ENCODE data around the gene JAK1.
"Not testable (repeated sequence)": the region's sequence is repeated elsewhere in the genome, so short reads cannot be mapped to it uniquely, and the experiment has no call there.

Gene JAK1

GRCh38 chr1:64933296-64934070 is 32.9 kb downstream of the JAK1 start:
- Histone ChIP-seq H3K27me3 (ENCODE audit: insufficient read depth, low read length, poor library complexity) (no peaks in the 10 kb centered on the region), H3K36me3 (ENCODE audit: control insufficient read depth, insufficient read depth, low read length) (no peaks in the 10 kb centered on the region), H3K18ac (ENCODE audit: low read length) (no peak overlapping the region), H4K5ac (ENCODE audit: low read length) (no peak overlapping the region), H2BK5ac (ENCODE audit: low read length) (no peak overlapping the region), H2BK120ac (ENCODE audit: low read depth, low read length) (no peak overlapping the region), H3K23ac (ENCODE audit: low read length) (no peak overlapping the region), H4K8ac (ENCODE audit: low read depth, low read length) (no peak overlapping the region), H3K56ac (ENCODE audit: low read length) (no peak overlapping the region), H3K4ac (ENCODE audit: low read depth, low read length) (no peak overlapping the region), H3K79me2 (ENCODE audit: control insufficient read depth, insufficient read depth, low read length) (no peaks in the 10 kb centered on the region), H3K79me1 (ENCODE audit: low read length) (peaks cover 7% of the 10 kb centered on the region), H2BK15ac (replicated peaks; ENCODE audit: low read depth) (no peak overlapping the region), H3K4me2 (ENCODE audit: low read length) (no peak overlapping the region), H3K4me3 (ENCODE audit: low read length) (no peak overlapping the region), H3K4me1 (ENCODE audit: control insufficient read depth, low read depth, low read length) (no peaks in the 10 kb centered on the region), H3K9ac (ENCODE audit: low read length) (no peak overlapping the region), H2AK5ac (ENCODE audit: low read length) (no peak overlapping the region), H3K27ac (ENCODE audit: low read depth, low read length) (no peak overlapping the region)
- WGBS (ENCODE audit: extremely low coverage, insufficient coverage, low lambda C conversion rate), result no CpG with 5 or more reads among the region's 11 CpGs
- DNase-seq, result no peak

- no peak overlapping the region for H3K18ac ChIP-seq (ENCODE audit: low read length)
- no peak for DNase-seq
- no peak overlapping the region for H4K5ac ChIP-seq (ENCODE audit: low read length)
- no peak overlapping the region for H2BK120ac ChIP-seq (ENCODE audit: low read depth, low read length)
- WGBS (ENCODE audit: extremely low coverage, insufficient coverage, low lambda C conversion rate), result no CpG with 5 or more reads among the region's 4 CpGs
- H3K9ac ChIP-seq (ENCODE audit: low read length), result no peak overlapping the region
- H2BK15ac ChIP-seq (replicated peaks; ENCODE audit: low read depth), result no peak overlapping the region
- H3K27me3 ChIP-seq (ENCODE audit: insufficient read depth, low read length, poor library complexity), result no peaks in the 10 kb centered on the region
- H2AK5ac ChIP-seq (ENCODE audit: low read length), result no peak overlapping the region
- H3K79me2 ChIP-seq (ENCODE audit: control insufficient read depth, insufficient read depth, low read length), result no peaks in the 10 kb centered on the region
- H3K27ac ChIP-seq (ENCODE audit: low read depth, low read length), result no peak overlapping the region
- no peaks in the 10 kb centered on the region for H3K36me3 ChIP-seq (ENCODE audit: control insufficient read depth, insufficient read depth, low read length)
- H4K8ac ChIP-seq (ENCODE audit: low read depth, low read length), result no peak overlapping the region
- no peak overlapping the region for H3K4me3 ChIP-seq (ENCODE audit: low read length)
- peaks cover 7% of the 10 kb centered on the region for H3K79me1 ChIP-seq (ENCODE audit: low read length)
- H3K56ac ChIP-seq (ENCODE audit: low read length), result no peak overlapping the region
- H3K4ac ChIP-seq (ENCODE audit: low read depth, low read length), result no peak overlapping the region
- H3K4me2 ChIP-seq (ENCODE audit: low read length), result no peak overlapping the region
- H3K4me1 ChIP-seq (ENCODE audit: control insufficient read depth, low read depth, low read length), result no peaks in the 10 kb centered on the region
- H3K23ac ChIP-seq (ENCODE audit: low read length), result no peak overlapping the region
- no peak overlapping the region for H2BK5ac ChIP-seq (ENCODE audit: low read length)
Observed at GRCh38 chr1:64932962-64933295, 33.4 kb downstream of the JAK1 start.

- not testable (repeated sequence) for H3K27ac ChIP-seq (ENCODE audit: low read depth, low read length); H3K18ac ChIP-seq (ENCODE audit: low read length); H3K79me2 ChIP-seq (ENCODE audit: control insufficient read depth, insufficient read depth, low read length); DNase-seq; H2BK5ac ChIP-seq (ENCODE audit: low read length); H4K8ac ChIP-seq (ENCODE audit: low read depth, low read length); H3K79me1 ChIP-seq (ENCODE audit: low read length); H3K4me1 ChIP-seq (ENCODE audit: control insufficient read depth, low read depth, low read length); H3K4ac ChIP-seq (ENCODE audit: low read depth, low read length); H2BK15ac ChIP-seq (replicated peaks; ENCODE audit: low read depth); H2BK120ac ChIP-seq (ENCODE audit: low read depth, low read length); H3K56ac ChIP-seq (ENCODE audit: low read length); H3K9ac ChIP-seq (ENCODE audit: low read length); H3K23ac ChIP-seq (ENCODE audit: low read length); H4K5ac ChIP-seq (ENCODE audit: low read length); H3K4me2 ChIP-seq (ENCODE audit: low read length); H3K27me3 ChIP-seq (ENCODE audit: insufficient read depth, low read length, poor library complexity); H3K4me3 ChIP-seq (ENCODE audit: low read length); H2AK5ac ChIP-seq (ENCODE audit: low read length); H3K36me3 ChIP-seq (ENCODE audit: control insufficient read depth, insufficient read depth, low read length)
Observed at GRCh38 chr1:64930640-64931039, 35.7 kb downstream of the JAK1 start.

GRCh38 chr1:64929221-64929620 is 37.1 kb downstream of the JAK1 start:
- H3K18ac ChIP-seq (ENCODE audit: low read length), result no peak overlapping the region
- H2BK120ac ChIP-seq (ENCODE audit: low read depth, low read length), result no peak overlapping the region
- H2BK5ac ChIP-seq (ENCODE audit: low read length), result no peak overlapping the region
- DNase-seq, result no peak
- no peak overlapping the region for H3K4me3 ChIP-seq (ENCODE audit: low read length)
- no peak overlapping the region for H4K5ac ChIP-seq (ENCODE audit: low read length)
- no peak overlapping the region for H2BK15ac ChIP-seq (replicated peaks; ENCODE audit: low read depth)
- no peak overlapping the region for H3K9ac ChIP-seq (ENCODE audit: low read length)
- no peak overlapping the region for H2AK5ac ChIP-seq (ENCODE audit: low read length)
- H3K79me1 ChIP-seq (ENCODE audit: low read length), result peaks cover 5% of the 10 kb centered on the region
- H3K4me1 ChIP-seq (ENCODE audit: control insufficient read depth, low read depth, low read length), result no peaks in the 10 kb centered on the region
- no peaks in the 10 kb centered on the region for H3K27me3 ChIP-seq (ENCODE audit: insufficient read depth, low read length, poor library complexity)
- no peak overlapping the region for H3K27ac ChIP-seq (ENCODE audit: low read depth, low read length)
- no peak overlapping the region for H3K4ac ChIP-seq (ENCODE audit: low read depth, low read length)
- H3K79me2 ChIP-seq (ENCODE audit: control insufficient read depth, insufficient read depth, low read length), result no peaks in the 10 kb centered on the region
- H3K56ac ChIP-seq (ENCODE audit: low read length), result no peak overlapping the region
- H4K8ac ChIP-seq (ENCODE audit: low read depth, low read length), result no peak overlapping the region
- no peaks in the 10 kb centered on the region for H3K36me3 ChIP-seq (ENCODE audit: control insufficient read depth, insufficient read depth, low read length)
- H3K4me2 ChIP-seq (ENCODE audit: low read length), result no peak overlapping the region
- H3K23ac ChIP-seq (ENCODE audit: low read length), result no peak overlapping the region

GRCh38 chr1:64928325-64928724 is 38.0 kb downstream of the JAK1 start:
- Histone ChIP-seq H2BK5ac (ENCODE audit: low read length) (no peak overlapping the region), H3K4me1 (ENCODE audit: control insufficient read depth, low read depth, low read length) (no peaks in the 10 kb centered on the region), H3K56ac (ENCODE audit: low read length) (no peak overlapping the region), H3K23ac (ENCODE audit: low read length) (no peak overlapping the region), H3K36me3 (ENCODE audit: control insufficient read depth, insufficient read depth, low read length) (no peaks in the 10 kb centered on the region), H3K4ac (ENCODE audit: low read depth, low read length) (no peak overlapping the region), H3K18ac (ENCODE audit: low read length) (no peak overlapping the region), H4K5ac (ENCODE audit: low read length) (no peak overlapping the region), H2AK5ac (ENCODE audit: low read length) (no peak overlapping the region), H4K8ac (ENCODE audit: low read depth, low read length) (no peak overlapping the region), H3K4me2 (ENCODE audit: low read length) (no peak overlapping the region), H3K27ac (ENCODE audit: low read depth, low read length) (no peak overlapping the region), H3K79me2 (ENCODE audit: control insufficient read depth, insufficient read depth, low read length) (no peaks in the 10 kb centered on the region), H2BK120ac (ENCODE audit: low read depth, low read length) (no peak overlapping the region), H3K4me3 (ENCODE audit: low read length) (no peak overlapping the region), H2BK15ac (replicated peaks; ENCODE audit: low read depth) (no peak overlapping the region), H3K79me1 (ENCODE audit: low read length) (peaks cover 5% of the 10 kb centered on the region), H3K27me3 (ENCODE audit: insufficient read depth, low read length, poor library complexity) (no peaks in the 10 kb centered on the region), H3K9ac (ENCODE audit: low read length) (no peak overlapping the region)
- WGBS (ENCODE audit: extremely low coverage, insufficient coverage, low lambda C conversion rate), result no CpG with 5 or more reads among the region's 2 CpGs
- DNase-seq, result no peak

- Histone ChIP-seq H4K8ac (ENCODE audit: low read depth, low read length) (no peak overlapping the region), H4K5ac (ENCODE audit: low read length) (no peak overlapping the region), H3K4me3 (ENCODE audit: low read length) (no peak overlapping the region), H3K23ac (ENCODE audit: low read length) (no peak overlapping the region), H2BK5ac (ENCODE audit: low read length) (no peak overlapping the region), H3K79me1 (ENCODE audit: low read length) (peaks cover 2% of the 10 kb centered on the region), H3K4me1 (ENCODE audit: control insufficient read depth, low read depth, low read length) (no peaks in the 10 kb centered on the region), H3K4ac (ENCODE audit: low read depth, low read length) (no peak overlapping the region), H3K36me3 (ENCODE audit: control insufficient read depth, insufficient read depth, low read length) (no peaks in the 10 kb centered on the region), H3K27me3 (ENCODE audit: insufficient read depth, low read length, poor library complexity) (no peaks in the 10 kb centered on the region), H3K79me2 (ENCODE audit: control insufficient read depth, insufficient read depth, low read length) (no peaks in the 10 kb centered on the region), H2BK120ac (ENCODE audit: low read depth, low read length) (no peak overlapping the region), H2BK15ac (replicated peaks; ENCODE audit: low read depth) (no peak overlapping the region), H3K27ac (ENCODE audit: low read depth, low read length) (no peak overlapping the region), H3K9ac (ENCODE audit: low read length) (no peak overlapping the region), H3K4me2 (ENCODE audit: low read length) (no peak overlapping the region), H3K18ac (ENCODE audit: low read length) (no peak overlapping the region), H2AK5ac (ENCODE audit: low read length) (no peak overlapping the region), H3K56ac (ENCODE audit: low read length) (no peak overlapping the region)
- DNase-seq, result no peak
- no CpG with 5 or more reads among the region's 2 CpGs for WGBS (ENCODE audit: extremely low coverage, insufficient coverage, low lambda C conversion rate)
Observed at GRCh38 chr1:64925594-64925993, 40.8 kb downstream of the JAK1 start.
